Activated CD4-positive, alpha-beta memory T cell treated with anti-CD3 and anti-CD28 coated beads for 36 hours (primary cell): ENCODE measurements around the gene NSD1. TPM values are rescaled to one million over a fixed set of nuclear protein-coding genes. Genes with fewer than 3 reads are reported as not detected.

Experiments
- CTCF ChIA-PET: fragments of 350-600 bp; sonication (Branson Sonifier 250); formaldehyde crosslinking; loops from one replicate; lab custom pipeline; 2021; ENCODE audit warnings: antibody characterized with exemption, inconsistent platforms; lab: Charles Lee
- POLR2A ChIA-PET: fragments of 350-600 bp; sonication (Branson Sonifier 250); formaldehyde crosslinking; loops from one replicate; lab custom pipeline; 2021; ENCODE audit warnings: antibody characterized with exemption; lab: Charles Lee
- DNase-seq: peaks from one replicate; pipeline ENCODE4 v3.0.0-alpha.2; 2020
- H3K27ac Mint-ChIP-seq: one replicate; pipeline ENCODE4 v1.8.0; 2021; ENCODE audit warnings: mixed read lengths
- H3K27me3 Mint-ChIP-seq: one replicate; pipeline ENCODE4 v1.8.0; 2021; ENCODE audit warnings: mixed read lengths
- H3K36me3 Mint-ChIP-seq: one replicate; pipeline ENCODE4 v1.8.0; 2021; ENCODE audit warnings: mixed read lengths
- H3K4me1 Mint-ChIP-seq: one replicate; pipeline ENCODE4 v1.8.0; 2021; ENCODE audit warnings: low read depth, mixed read lengths
- H3K4me3 Mint-ChIP-seq: one replicate; pipeline ENCODE4 v1.8.0; 2021; ENCODE audit warnings: mild to moderate bottlenecking, mixed read lengths
- H3K9me3 Mint-ChIP-seq: one replicate; pipeline ENCODE4 v1.8.0; 2021; ENCODE audit warnings: mixed read lengths
- intact Hi-C: fragments of 100-400 bp; cut with micrococcal nuclease; formaldehyde crosslinking; loops from one replicate; pipeline ENCODE4 v1.15.1; 2023
- total RNA-seq, 2 experiments: library from RNA; stranded (reverse); gene quantifications; one replicate each; pipeline ENCODE4 v1.2.3, GENCODE V29; 2021

The NSD1 gene
- total RNA-seq, 2 experiments from 2014 or later: 54.6 to 55.5 TPM

- peaks cover 7% of the 10 kb centered on the region for H3K4me1 Mint-ChIP-seq
- ChIA-PET POLR2A (no interaction called here), CTCF (no interaction called here)
- no peaks in the 10 kb centered on the region for H3K27me3 Mint-ChIP-seq
- no peak overlapping the region for H3K4me3 Mint-ChIP-seq
- peaks cover 49% of the 10 kb centered on the region for H3K36me3 Mint-ChIP-seq
- no peak overlapping the region for H3K27ac Mint-ChIP-seq
- H3K9me3 Mint-ChIP-seq: no peaks in the 10 kb centered on the region
- no peak for DNase-seq
- intact Hi-C loops: loop anchor here (10.0 kb wide), 1 partner anchor 146 kb away; no protein-coding TSS in a partner anchor
Observed at GRCh38 chr5:177260961-177261360, 127.4 kb downstream of the NSD1 start.

GRCh38 chr5:177261510-177261909, 127.9 kb downstream of the NSD1 start:
- no peak for DNase-seq
- H3K27ac Mint-ChIP-seq: peak overlapping the region; percentile 1
- peaks cover 7% of the 10 kb centered on the region for H3K4me1 Mint-ChIP-seq
- peaks cover 54% of the 10 kb centered on the region for H3K36me3 Mint-ChIP-seq
- intact Hi-C loops: loop anchor here (10.0 kb wide), 1 partner anchor 147 kb away; no protein-coding TSS in a partner anchor
- H3K4me3 Mint-ChIP-seq: no peak overlapping the region
- ChIA-PET CTCF (no interaction called here), POLR2A (no interaction called here)
- no peaks in the 10 kb centered on the region for H3K27me3 Mint-ChIP-seq
- H3K9me3 Mint-ChIP-seq: no peaks in the 10 kb centered on the region

- CTCF ChIA-PET: interaction anchor here (1.0 to 3.0 kb wide), 3 partner anchors 46 to 192 kb away, joined by 3 to 13 read pairs (median 4); no protein-coding TSS in a partner anchor
- Mint-ChIP-seq H3K27me3 (no peaks in the 10 kb centered on the region), H3K9me3 (no peaks in the 10 kb centered on the region), H3K27ac (peak overlapping the region; percentile 38), H3K36me3 (peaks cover 45% of the 10 kb centered on the region), H3K4me1 (peaks cover 7% of the 10 kb centered on the region), H3K4me3 (no peak overlapping the region)
- POLR2A ChIA-PET: no interaction called here
- intact Hi-C loops: loop anchor here (10.0 kb wide), 1 partner anchor 149 kb away; no protein-coding TSS in a partner anchor
- DNase-seq: no peak
Observed at GRCh38 chr5:177264178-177264577, 130.6 kb downstream of the NSD1 start.

- DNase-seq: no peak
- intact Hi-C loops: loop anchor here (10.0 kb wide), 1 partner anchor 151 kb away; no protein-coding TSS in a partner anchor
- POLR2A ChIA-PET: no interaction called here
- Mint-ChIP-seq H3K9me3 (no peaks in the 10 kb centered on the region), H3K4me1 (peaks cover 7% of the 10 kb centered on the region), H3K4me3 (no peak overlapping the region), H3K27ac (no peak overlapping the region), H3K36me3 (peaks cover 41% of the 10 kb centered on the region), H3K27me3 (no peaks in the 10 kb centered on the region)
- CTCF ChIA-PET: no interaction called here
Observed at GRCh38 chr5:177265395-177265794, 131.8 kb downstream of the NSD1 start.

- no peak for DNase-seq
- H3K9me3 Mint-ChIP-seq: no peaks in the 10 kb centered on the region
- no peak overlapping the region for H3K4me3 Mint-ChIP-seq
- H3K27me3 Mint-ChIP-seq: no peaks in the 10 kb centered on the region
- H3K27ac Mint-ChIP-seq: no peak overlapping the region
- ChIA-PET CTCF (interaction anchor here (1.5 to 1.9 kb wide), 2 partner anchors 154 to 157 kb away, joined by 3 to 7 read pairs; no protein-coding TSS in a partner anchor), POLR2A (no interaction called here)
- peaks cover 39% of the 10 kb centered on the region for H3K36me3 Mint-ChIP-seq
- H3K4me1 Mint-ChIP-seq: peaks cover 3% of the 10 kb centered on the region
- intact Hi-C loops: loop anchor here (10.0 kb wide), 1 partner anchor 155 kb away; no protein-coding TSS in a partner anchor
Observed at GRCh38 chr5:177269232-177269895, 135.8 kb downstream of the NSD1 start.

- no peaks in the 10 kb centered on the region for H3K27me3 Mint-ChIP-seq
- H3K27ac Mint-ChIP-seq: no peak overlapping the region
- H3K9me3 Mint-ChIP-seq: no peaks in the 10 kb centered on the region
- ChIA-PET POLR2A (no interaction called here), CTCF (interaction anchor here (1.3 to 1.9 kb wide), 3 partner anchors 155 to 198 kb away, joined by 3 to 7 read pairs (median 5); no protein-coding TSS in a partner anchor)
- no peak for DNase-seq
- H3K36me3 Mint-ChIP-seq: peaks cover 35% of the 10 kb centered on the region
- intact Hi-C loops: loop anchor here (10.0 kb wide), 1 partner anchor 155 kb away; no protein-coding TSS in a partner anchor
- H3K4me3 Mint-ChIP-seq: no peak overlapping the region
- H3K4me1 Mint-ChIP-seq: no peaks in the 10 kb centered on the region
Observed at GRCh38 chr5:177269976-177270375, 136.4 kb downstream of the NSD1 start.

- Mint-ChIP-seq H3K9me3 (no peaks in the 10 kb centered on the region), H3K27ac (no peak overlapping the region), H3K4me3 (no peak overlapping the region), H3K36me3 (peaks cover 37% of the 10 kb centered on the region), H3K4me1 (no peaks in the 10 kb centered on the region), H3K27me3 (no peaks in the 10 kb centered on the region)
- POLR2A ChIA-PET: no interaction called here
- intact Hi-C loops: no loop called here
- DNase-seq: no peak
- CTCF ChIA-PET: interaction anchor here (1.1 to 1.9 kb wide), 4 partner anchors 43 to 199 kb away, joined by 3 to 7 read pairs (median 4); no protein-coding TSS in a partner anchor
Observed at GRCh38 chr5:177270653-177271052, 137.1 kb downstream of the NSD1 start.

GRCh38 chr5:177271113-177271512, 137.5 kb downstream of the NSD1 start:
- no peak overlapping the region for H3K4me3 Mint-ChIP-seq
- CTCF ChIA-PET: interaction anchor here (1.1 to 1.9 kb wide), 4 partner anchors 42 to 199 kb away, joined by 3 to 7 read pairs (median 4); no protein-coding TSS in a partner anchor
- intact Hi-C loops: no loop called here
- H3K27me3 Mint-ChIP-seq: no peaks in the 10 kb centered on the region
- no peak for DNase-seq
- no peaks in the 10 kb centered on the region for H3K9me3 Mint-ChIP-seq
- POLR2A ChIA-PET: no interaction called here
- H3K36me3 Mint-ChIP-seq: peaks cover 34% of the 10 kb centered on the region
- no peaks in the 10 kb centered on the region for H3K4me1 Mint-ChIP-seq
- no peak overlapping the region for H3K27ac Mint-ChIP-seq

GRCh38 chr5:177275883-177276282, 142.3 kb downstream of the NSD1 start:
- H3K27ac Mint-ChIP-seq: no peak overlapping the region
- H3K27me3 Mint-ChIP-seq: no peaks in the 10 kb centered on the region
- H3K9me3 Mint-ChIP-seq: no peaks in the 10 kb centered on the region
- intact Hi-C loops: no loop called here
- ChIA-PET CTCF (no interaction called here), POLR2A (interaction anchor here (0.6 kb wide), 1 partner anchor 31 kb away, joined by 3 read pairs; no protein-coding TSS in a partner anchor)
- H3K4me1 Mint-ChIP-seq: peaks cover 7% of the 10 kb centered on the region
- peaks cover 34% of the 10 kb centered on the region for H3K36me3 Mint-ChIP-seq
- no peak for DNase-seq
- no peak overlapping the region for H3K4me3 Mint-ChIP-seq

- Mint-ChIP-seq H3K27me3 (no peaks in the 10 kb centered on the region), H3K36me3 (peaks cover 32% of the 10 kb centered on the region), H3K9me3 (no peaks in the 10 kb centered on the region), H3K27ac (peak overlapping the region; percentile 78), H3K4me1 (peaks cover 7% of the 10 kb centered on the region), H3K4me3 (no peak overlapping the region)
- intact Hi-C loops: no loop called here
- POLR2A ChIA-PET: interaction anchor here (0.6 kb wide), 1 partner anchor 1546 kb away, joined by 4 read pairs; no protein-coding TSS in a partner anchor
- CTCF ChIA-PET: interaction anchor here (0.6 to 1.7 kb wide), 2 partner anchors 162 to 163 kb away, joined by 4 to 6 read pairs; no protein-coding TSS in a partner anchor
- DNase-seq: no peak
Observed at GRCh38 chr5:177276886-177277285, 143.3 kb downstream of the NSD1 start.

- H3K27me3 Mint-ChIP-seq: no peaks in the 10 kb centered on the region
- H3K36me3 Mint-ChIP-seq: peaks cover 36% of the 10 kb centered on the region
- ChIA-PET POLR2A (no interaction called here), CTCF (interaction anchor here (0.7 kb wide), 1 partner anchor 11 kb away, joined by 3 read pairs; no protein-coding TSS in a partner anchor)
- H3K9me3 Mint-ChIP-seq: no peaks in the 10 kb centered on the region
- no peak overlapping the region for H3K27ac Mint-ChIP-seq
- H3K4me3 Mint-ChIP-seq: no peak overlapping the region
- intact Hi-C loops: no loop called here
- DNase-seq: no peak
- H3K4me1 Mint-ChIP-seq: no peaks in the 10 kb centered on the region
Observed at GRCh38 chr5:177288191-177288590, 154.6 kb downstream of the NSD1 start.

- H3K9me3 Mint-ChIP-seq: no peaks in the 10 kb centered on the region
- H3K4me1 Mint-ChIP-seq: peaks cover 9% of the 10 kb centered on the region
- no peak overlapping the region for H3K27ac Mint-ChIP-seq
- CTCF ChIA-PET: no interaction called here
- intact Hi-C loops: no loop called here
- H3K27me3 Mint-ChIP-seq: no peaks in the 10 kb centered on the region
- POLR2A ChIA-PET: no interaction called here
- peaks cover 31% of the 10 kb centered on the region for H3K36me3 Mint-ChIP-seq
- no peak for DNase-seq
- no peak overlapping the region for H3K4me3 Mint-ChIP-seq
Observed at GRCh38 chr5:177290816-177291596, 157.4 kb downstream of the NSD1 start.
